GM23338 (cell line): ENCODE measurements around the gene FOXP2.

Source experiments
- CREB1 ChIP-seq: fragments of 250-450 bp; sonication (Bioruptor Pico); IDR thresholded peaks from 2 replicates; pipeline ENCODE4 v1.5.0; 2020; ENCODE audit warnings: low read depth, mild to moderate bottlenecking, moderate library complexity
- POLR2AphosphoS5 ChIP-seq: IDR thresholded peaks from 2 replicates; pipeline ENCODE4 v1.6.1; 2016; ENCODE audit warnings: antibody characterized with exemption, low read depth

DNA sequence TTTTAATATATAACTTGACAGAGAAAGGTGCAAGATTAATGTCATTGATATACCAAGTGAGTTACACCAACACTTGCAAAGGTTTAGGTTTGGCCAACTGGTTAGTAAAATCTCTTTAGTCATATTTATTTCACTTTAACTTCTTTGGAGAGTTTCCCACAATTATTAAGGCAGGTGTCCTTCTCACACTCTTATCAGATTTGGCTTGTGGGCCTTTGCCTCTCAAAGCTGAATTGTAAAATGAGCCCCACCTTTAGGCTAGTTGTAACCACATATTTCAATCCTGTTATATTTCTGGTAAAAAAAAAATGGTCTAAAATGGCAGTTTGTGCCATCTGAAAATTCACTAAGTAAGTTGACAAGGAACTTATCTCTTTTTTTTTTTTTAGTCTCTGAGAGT, 26.6 kb upstream of the FOXP2 start:
- TF ChIP-seq CREB1 = no peak
- TF ChIP-seq POLR2AphosphoS5 = no peak
